H9 (cell line): ENCODE results near the gene ASCC3. TPM values are rescaled to one million over a fixed set of nuclear protein-coding genes. Genes with fewer than 3 reads are reported as not detected.

ENCODE experiments used
- DNase-seq: peaks from one replicate; pipeline ENCODE4 v3.0.0-alpha.2; 2017
- H2AFZ ChIP-seq: one replicate; pipeline ENCODE4 v1.6.1; 2013; ENCODE audit warnings: mild to moderate bottlenecking, low read length, control low read depth, moderate library complexity
- H2AK5ac ChIP-seq: 2 replicates; pipeline ENCODE4 v1.6.1; 2013; ENCODE audit warnings: low read length, control low read depth, mixed read lengths; ENCODE audit not compliant: insufficient read length
- H2BK120ac ChIP-seq: one replicate; pipeline ENCODE4 v1.6.1; 2013; ENCODE audit warnings: low read depth, mild to moderate bottlenecking, low read length, control low read depth, inconsistent platforms; ENCODE audit not compliant: poor library complexity, severe bottlenecking
- H2BK12ac ChIP-seq: 2 replicates; pipeline ENCODE4 v1.6.1; 2013; ENCODE audit warnings: low read length, control low read depth, mixed read lengths, low read depth; ENCODE audit not compliant: insufficient read length
- H2BK15ac ChIP-seq: 2 replicates; pipeline ENCODE4 v1.6.1; 2013; ENCODE audit warnings: low read depth, low read length, control low read depth
- H2BK20ac ChIP-seq: one replicate; pipeline ENCODE4 v1.6.1; 2013; ENCODE audit warnings: low read depth, mild to moderate bottlenecking, low read length, control low read depth, inconsistent platforms; ENCODE audit not compliant: poor library complexity, severe bottlenecking
- H2BK5ac ChIP-seq: 2 replicates; pipeline ENCODE4 v1.6.1; 2013; ENCODE audit warnings: low read length, control low read depth, mixed read lengths; ENCODE audit not compliant: insufficient read length
- H3K14ac ChIP-seq: 2 replicates; pipeline ENCODE4 v1.6.1; 2013; ENCODE audit warnings: low read length, control low read depth; ENCODE audit not compliant: insufficient read depth
- H3K18ac ChIP-seq: 2 replicates; pipeline ENCODE4 v1.6.1; 2013; ENCODE audit warnings: low read depth, mild to moderate bottlenecking, mixed read lengths, low read length, control low read depth; ENCODE audit not compliant: insufficient read length
- H3K23ac ChIP-seq: 2 replicates; pipeline ENCODE4 v1.6.1; 2013; ENCODE audit warnings: low read length, control low read depth, mixed read lengths, low read depth; ENCODE audit not compliant: insufficient read length
- H3K23me2 ChIP-seq: 2 replicates; pipeline ENCODE4 v1.6.1; 2013; ENCODE audit warnings: low read depth, mild to moderate bottlenecking, mixed read lengths, low read length, control low read depth; ENCODE audit not compliant: insufficient read length, poor library complexity, severe bottlenecking
- H3K27ac ChIP-seq: 2 replicates; pipeline ENCODE4 v1.5.1; 2013; ENCODE audit warnings: low read length, control low read depth, mixed read lengths, low read depth; ENCODE audit not compliant: insufficient read length
- H3K27me3 ChIP-seq: 2 replicates; pipeline ENCODE4 v1.6.1; 2013; ENCODE audit warnings: low read length, control low read depth, inconsistent platforms; ENCODE audit not compliant: insufficient read depth
- H3K4ac ChIP-seq: 2 replicates; pipeline ENCODE4 v1.6.1; 2013; ENCODE audit warnings: low read depth, mild to moderate bottlenecking, control low read depth, inconsistent platforms, low read length, moderate library complexity
- H3K4me1 ChIP-seq: 2 replicates; pipeline ENCODE4 v1.6.1; 2013; ENCODE audit warnings: low read length, control low read depth, inconsistent platforms; ENCODE audit not compliant: insufficient read depth
- H3K4me2 ChIP-seq: 2 replicates; pipeline ENCODE4 v1.6.1; 2013; ENCODE audit warnings: low read length, control low read depth, mixed read lengths; ENCODE audit not compliant: insufficient read length, insufficient read depth
- H3K56ac ChIP-seq: 2 replicates; pipeline ENCODE4 v1.6.1; 2013; ENCODE audit warnings: low read depth, mild to moderate bottlenecking, mixed read lengths, low read length, control low read depth; ENCODE audit not compliant: insufficient read length
- H3K79me1 ChIP-seq: 2 replicates; pipeline ENCODE4 v1.6.1; 2013; ENCODE audit warnings: low read depth, mild to moderate bottlenecking, moderate library complexity, low read length, control low read depth, inconsistent platforms; ENCODE audit not compliant: insufficient read depth, poor library complexity, severe bottlenecking
- H3K79me2 ChIP-seq: 2 replicates; pipeline ENCODE4 v1.6.1; 2013; ENCODE audit warnings: low read length, control low read depth, inconsistent platforms; ENCODE audit not compliant: insufficient read depth
- H3K9ac ChIP-seq: 2 replicates; pipeline ENCODE4 v1.6.1; 2013; ENCODE audit warnings: low read length, control low read depth, mixed read lengths; ENCODE audit not compliant: insufficient read length; ENCODE audit errors: extremely low read depth
- H3K9me3 ChIP-seq: one replicate; pipeline ENCODE4 v1.6.1; 2013; ENCODE audit warnings: low read depth, low read length, inconsistent platforms; ENCODE audit not compliant: control insufficient read depth
- H3T11ph ChIP-seq: one replicate; pipeline ENCODE4 v1.6.1; 2013; ENCODE audit warnings: mild to moderate bottlenecking, low read length, control low read depth, inconsistent platforms
- H4K20me1 ChIP-seq: one replicate; pipeline ENCODE4 v1.6.1; 2013; ENCODE audit not compliant: control insufficient read depth, insufficient read length, insufficient read depth
- H4K5ac ChIP-seq: 2 replicates; pipeline ENCODE4 v1.6.1; 2013; ENCODE audit warnings: low read depth, mild to moderate bottlenecking, mixed read lengths, low read length, control low read depth; ENCODE audit not compliant: insufficient read length
- H4K8ac ChIP-seq: replicated peaks from 2 replicates; pipeline ENCODE4 v1.6.1; 2013; ENCODE audit warnings: low read length, control low read depth, mixed read lengths, low read depth; ENCODE audit not compliant: insufficient read length
- H4K91ac ChIP-seq: 2 replicates; pipeline ENCODE4 v1.6.1; 2013; ENCODE audit warnings: low read depth, mild to moderate bottlenecking, moderate library complexity, mixed read lengths, low read length, control low read depth; ENCODE audit not compliant: insufficient read length
- H3K27ac Mint-ChIP-seq, 3 experiments: 2 replicates in 2 of 3; 3 replicates in 1 of 3; pipeline ENCODE4 v1.8.0; 2020 to 2021; ENCODE audit warnings: mixed read lengths in 3 of 3, mild to moderate bottlenecking in 1 of 3, moderate library complexity in 1 of 3
- H3K27me3 Mint-ChIP-seq: 2 replicates; pipeline ENCODE4 v1.8.0; 2021; ENCODE audit warnings: low read depth, mild to moderate bottlenecking, moderate library complexity, mixed read lengths
- H3K36me3 Mint-ChIP-seq, 3 experiments: 2 replicates in 2 of 3; 3 replicates in 1 of 3; pipeline ENCODE4 v1.8.0; 2020 to 2021; ENCODE audit warnings: low read depth in 3 of 3, mixed read lengths in 3 of 3; ENCODE audit not compliant: insufficient read depth in 1 of 3
- H3K4me1 Mint-ChIP-seq, 2 experiments: 2 replicates each; pipeline ENCODE4 v1.8.0; 2020; ENCODE audit warnings: mixed read lengths in 2 of 2
- H3K4me3 Mint-ChIP-seq, 2 experiments: 2 replicates in 1 of 2; 3 replicates in 1 of 2; pipeline ENCODE4 v1.8.0; 2020 to 2021; ENCODE audit warnings: mild to moderate bottlenecking in 2 of 2, mixed read lengths in 2 of 2, moderate library complexity in 1 of 2
- H3K9me3 Mint-ChIP-seq, 2 experiments: 2 replicates in 1 of 2; 3 replicates in 1 of 2; pipeline ENCODE4 v1.8.0; 2020; ENCODE audit warnings: mild to moderate bottlenecking in 2 of 2, mixed read lengths in 2 of 2, moderate library complexity in 1 of 2
- CTCF ChIP-seq: fragments of 200-600 bp; sonication (generic); conservative IDR thresholded peaks from 3 replicates; pipeline ENCODE4 v1.8.0; 2021; ENCODE audit warnings: antibody characterized with exemption, mild to moderate bottlenecking
- WGBS: extraction: QIAGEN DNeasy Blood & Tissue Kit; methylation state at CpG from one replicate; pipeline ENCODE4 v1.1.7; 2013; ENCODE audit warnings: missing lambda C conversion rate, low lambda C conversion rate, mixed read lengths; ENCODE audit not compliant: insufficient read length; ENCODE audit errors: extremely low coverage; 5-methylcytosine and 5-hydroxymethylcytosine counted together
- total RNA-seq: library from RNA; stranded (reverse); gene quantifications from 2 replicates; pipeline ENCODE4 v1.2.1, GENCODE V29; 2021

The ASCC3 gene
- total RNA-seq, 1 experiment from 2014 or later, result 63.8 TPM

GRCh38 chr6:100464162-100464851, 416.8 kb downstream of the ASCC3 start:
- no peaks in the 10 kb centered on the region for H3K79me1 ChIP-seq
- Mint-ChIP-seq H3K36me3 (no peaks in the 10 kb centered on the region), H3K27ac (no peak overlapping the region), H3K9me3 (peaks cover 0 to 12% of the 10 kb centered on the region in 2 experiments; a peak in 1 of 5 replicates), H3K4me3 (peak overlapping the region; percentile 51 to 78), H3K27me3 (no peaks in the 10 kb centered on the region; the same call in 1 of the 2 replicates), H3K4me1 (peaks cover 26 to 61% of the 10 kb centered on the region in 2 experiments)
- DNase-seq, result peak; percentile 53
- no peak overlapping the region for H3K14ac ChIP-seq
- no peak overlapping the region for H3K18ac ChIP-seq
- no peak overlapping the region for H3K4ac ChIP-seq
- peaks cover 3% of the 10 kb centered on the region for H4K20me1 ChIP-seq
- no peak overlapping the region for H2BK15ac ChIP-seq
- H3K23ac ChIP-seq, result no peak overlapping the region
- no peak overlapping the region for H2BK5ac ChIP-seq
- peaks cover 12% of the 10 kb centered on the region for H3K23me2 ChIP-seq
- H3K27ac ChIP-seq, result no peak overlapping the region
- WGBS, result no CpG with 5 or more reads among the region's 46 CpGs
- no peaks in the 10 kb centered on the region for H3K79me2 ChIP-seq
- H3K27me3 ChIP-seq, result peaks cover 93% of the 10 kb centered on the region
- H3K9ac ChIP-seq, result no peak overlapping the region
- H2AK5ac ChIP-seq, result no peak overlapping the region
- H3K56ac ChIP-seq, result no peak overlapping the region
- H3T11ph ChIP-seq, result no peak overlapping the region
- no peak overlapping the region for H4K91ac ChIP-seq
- no peak overlapping the region for H2BK20ac ChIP-seq
- no peak overlapping the region for H2BK12ac ChIP-seq
- H4K8ac ChIP-seq, result no peak overlapping the region
- H2AFZ ChIP-seq, result no peak overlapping the region
- H3K4me1 ChIP-seq, result peaks cover 5% of the 10 kb centered on the region; the same call in 1 of the 2 replicates
- no peaks in the 10 kb centered on the region for H3K9me3 ChIP-seq
- TF ChIP-seq CTCF, result no peak
- no peak overlapping the region for H2BK120ac ChIP-seq
- peak overlapping the region; percentile 73 for H3K4me2 ChIP-seq
- no peak overlapping the region for H4K5ac ChIP-seq
